GM12878 (cell line): ENCODE results near the gene INHA. TPM values are rescaled to one million over a fixed set of nuclear protein-coding genes. Genes with fewer than 3 reads are reported as not detected.

Source experiments
- ATAC-seq: fragments of 200-7000 bp; cut with Tn5 transposase; 3 replicates; pipeline ENCODE4 v1.9.1; 2020; ENCODE audit warnings: mild to moderate bottlenecking, moderate library complexity
- BruUV-seq: library from RNA; stranded (reverse); fragments of 400-500 nt; replicated peaks from 2 replicates; lab custom pipeline; 2021; lab: Mats Ljungman, UMichigan
- CTCF ChIA-PET: fragments of 300-600 bp; sonication (Branson Sonifier 250); formaldehyde crosslinking; extraction: SDS; loops from one replicate; lab custom pipeline; 2021; ENCODE audit warnings: inconsistent platforms; lab: Yijun Ruan, JAX
- POLR2A ChIA-PET: fragments of 350-600 bp; formaldehyde crosslinking; extraction: SDS; loops from one replicate; lab custom pipeline; 2021; ENCODE audit warnings: inconsistent platforms; lab: Charles Lee
- RAD21 ChIA-PET: fragments of 300-600 bp; sonication (Branson Sonifier 250); formaldehyde crosslinking; loops from one replicate; lab custom pipeline; 2023; ENCODE audit warnings: antibody characterized with exemption; ENCODE audit not compliant: unreplicated experiment; lab: Charles Lee
- SMC1A ChIA-PET: fragments of 300-600 bp; sonication (Branson Sonifier 250); formaldehyde crosslinking; loops from one replicate; lab custom pipeline; 2023; ENCODE audit not compliant: unreplicated experiment, uncharacterized antibody; lab: Charles Lee
- DNase-seq: peaks from one replicate; pipeline ENCODE4 v3.0.0-alpha.2; 2011; ENCODE audit warnings: low read depth, low spot score
- FAIRE-seq: peaks from 3 replicates; lab custom pipeline; 2011; peaks lifted over from hg19 to GRCh38; lab: Jason Lieb, UNC
- H2AFZ ChIP-seq: 2 replicates; pipeline ENCODE4 v1.6.0; 2011; ENCODE audit warnings: low read depth, low read length, control low read depth; ENCODE audit not compliant: control insufficient read depth
- H3K27ac ChIP-seq: 2 replicates; pipeline ENCODE4 v1.5.1; 2011; ENCODE audit warnings: control low read depth; ENCODE audit not compliant: control insufficient read depth, insufficient read depth
- H3K27me3 ChIP-seq, 2 experiments: replicated peaks in 1 of 2; 2 replicates each; pipeline versions ENCODE4 v1.6.0 to v1.6.1; 2011; ENCODE audit warnings: low read length in 1 of 2; ENCODE audit not compliant: control insufficient read depth in 2 of 2, insufficient read depth in 2 of 2
- H3K36me3 ChIP-seq, 2 experiments: 2 replicates each; pipeline ENCODE4 v1.5.1; 2011; ENCODE audit warnings: low read length in 1 of 2; ENCODE audit not compliant: control insufficient read depth in 2 of 2, insufficient read depth in 2 of 2
- H3K4me1 ChIP-seq: 2 replicates; pipeline ENCODE4 v1.6.1; 2011; ENCODE audit warnings: mild to moderate bottlenecking, low read length, moderate library complexity, mixed read lengths; ENCODE audit not compliant: control insufficient read depth, insufficient read depth
- H3K4me2 ChIP-seq: 2 replicates; pipeline ENCODE4 v1.6.0; 2011; ENCODE audit warnings: control low read depth; ENCODE audit not compliant: control insufficient read depth, insufficient read depth
- H3K4me3 ChIP-seq: fragments of 200-600 bp; sonication (generic); 2 replicates; pipeline ENCODE4 v1.5.1; 2016
- H3K79me2 ChIP-seq: 2 replicates; pipeline ENCODE4 v1.6.0; 2011; ENCODE audit warnings: low read length; ENCODE audit not compliant: control insufficient read depth, insufficient read depth
- H3K9ac ChIP-seq: 2 replicates; pipeline ENCODE4 v1.8.0; 2011; ENCODE audit warnings: low read length, control low read depth, mixed read lengths; ENCODE audit not compliant: control insufficient read depth, insufficient read depth
- H3K9me3 ChIP-seq: replicated peaks from 3 replicates; pipeline ENCODE4 v1.5.1; 2011; ENCODE audit warnings: mild to moderate bottlenecking, low read length; ENCODE audit not compliant: control insufficient read depth, insufficient read depth
- H4K20me1 ChIP-seq: 2 replicates; pipeline ENCODE4 v1.6.0; 2011; ENCODE audit not compliant: control insufficient read depth, insufficient read depth
- ATF2 ChIP-seq: IDR thresholded peaks from 2 replicates; pipeline ENCODE4 v1.6.1; 2012; ENCODE audit warnings: low read length, inconsistent platforms
- BCL3 ChIP-seq: IDR thresholded peaks from 2 replicates; pipeline ENCODE4 v1.6.1; 2011; ENCODE audit warnings: borderline replicate concordance, low read depth, mild to moderate bottlenecking, moderate library complexity, low read length; ENCODE audit not compliant: insufficient read depth, poor library complexity, severe bottlenecking
- CUX1 ChIP-seq: IDR thresholded peaks from 2 replicates; pipeline ENCODE4 v1.6.1; 2012; ENCODE audit warnings: improper control_type of control experiment, low read depth, low read length; ENCODE audit not compliant: insufficient replicate concordance
- ESRRA ChIP-seq: IDR thresholded peaks from 2 replicates; pipeline ENCODE4 v1.6.1; 2012; ENCODE audit warnings: mild to moderate bottlenecking, low read length, improper control_type of control experiment
- HDAC2 ChIP-seq: fragments of 200-600 bp; sonication (generic); IDR thresholded peaks from 2 replicates; pipeline ENCODE4 v1.6.1; 2017
- IRF5 ChIP-seq: fragments of 450-650 bp; IDR thresholded peaks from 2 replicates; pipeline ENCODE4 v1.6.1; 2017; ENCODE audit warnings: borderline replicate concordance
- NFXL1 ChIP-seq: fragments of 450-650 bp; IDR thresholded peaks from 2 replicates; pipeline ENCODE4 v1.6.1; 2017; ENCODE audit warnings: antibody characterized with exemption, mild to moderate bottlenecking, borderline replicate concordance
- NR2F1 ChIP-seq: fragments of 450-650 bp; conservative IDR thresholded peaks from 2 replicates; pipeline ENCODE4 v1.6.1; 2017; ENCODE audit warnings: mild to moderate bottlenecking
- RAD21 ChIP-seq: IDR thresholded peaks from 2 replicates; pipeline ENCODE4 v1.6.1; 2011; ENCODE audit warnings: mild to moderate bottlenecking, low read depth, low read length, moderate library complexity; ENCODE audit not compliant: insufficient read depth
- RB1 ChIP-seq: fragments of 450-650 bp; formaldehyde crosslinking; IDR thresholded peaks from 2 replicates; pipeline ENCODE4 v1.6.1; 2017; ENCODE audit warnings: mild to moderate bottlenecking, borderline replicate concordance
- USF2 ChIP-seq: IDR thresholded peaks from 2 replicates; pipeline ENCODE4 v1.6.1; 2011; ENCODE audit warnings: low read depth, low read length, improper control_type of control experiment, borderline replicate concordance
- WGBS: methylation state at CpG from one replicate; pipeline ENCODE4 v1.1.6; 2016; ENCODE audit warnings: low lambda C conversion rate; ENCODE audit not compliant: insufficient replicate concordance, insufficient coverage; ENCODE audit errors: missing lambda C conversion rate; 5-methylcytosine and 5-hydroxymethylcytosine counted together
- in situ Hi-C: fragments of 300-500 bp; cut with MboI; formaldehyde crosslinking; loops from 9 replicates; pipeline ENCODE4 v1.14.3; 2018; ENCODE audit warnings: mixed read lengths
- intact Hi-C: fragments of 100-400 bp; cut with micrococcal nuclease; formaldehyde crosslinking; loops from one replicate; pipeline ENCODE4 v1.14.2; 2022; ENCODE audit not compliant: unreplicated experiment
- polyA plus RNA-seq, 11 experiments: library from polyadenylated mRNA; depleted of rRNA in 4 of 11; unstranded in 6 of 11; stranded (reverse) in 5 of 11; fragments of >200 nt; fragmentation: Nextera tagmentation in 4 of 11; fragmentation: Illumina TruSeq in 1 of 11; extraction: Ambion mirVana in 4 of 11; extraction: Trizol in 1 of 11; gene quantifications; 1 replicate in 1 of 11; 2 replicates in 10 of 11; pipeline versions ENCODE4 v1.2.1 to v1.2.3, GENCODE V29; 2011 to 2016; ENCODE audit warnings: inconsistent platforms in 2 of 11, missing spikeins in 2 of 11, low read depth in 1 of 11
- total RNA-seq, 4 experiments: library from RNA; depleted of rRNA in 3 of 4; stranded (reverse); fragments of >200 nt in 3 of 4; fragmentation: Illumina TruSeq in 1 of 4; extraction: Trizol in 1 of 4; gene quantifications; 2 replicates each; pipeline versions ENCODE4 v1.2.1 to v1.2.3, GENCODE V29; 2013 to 2021

The INHA gene
- total and polyA plus RNA-seq, 10 of the 15 experiments (the other 5 are each of a cell fraction or from before 2014, with no cell fraction given): not detected

GRCh38 chr2:219575566-219576504, 3.7 kb downstream of the INHA start:
- Histone ChIP-seq H3K79me2 (no peaks in the 10 kb centered on the region), H3K27me3 (peaks cover 2 to 3% of the 10 kb centered on the region in 2 experiments; a peak in 3 of 4 replicates), H3K36me3 (no peaks in the 10 kb centered on the region), H3K9me3 (no peaks in the 10 kb centered on the region), H3K9ac (no peak overlapping the region), H3K4me2 (no peak overlapping the region), H2AFZ (no peak overlapping the region), H3K4me1 (no peaks in the 10 kb centered on the region), H3K27ac (no peak overlapping the region), H4K20me1 (no peaks in the 10 kb centered on the region), H3K4me3 (no peak overlapping the region)
- WGBS: 5% methylated on average over 6 of the region's 6 CpGs
- FAIRE-seq (no peak), ATAC-seq (no peak), DNase-seq (no peak)
- no TSS peak for BruUV-seq
- ChIA-PET SMC1A (interaction anchor here (1.1 kb wide), 1 partner anchor 21 kb away, joined by 3 read pairs; the partner anchor contains the start of gene STK11IP), POLR2A (no interaction called here), CTCF (interaction anchor here (1.0 to 1.4 kb wide), 2 partner anchors 15 to 16 kb away, joined by 3 to 7 read pairs; no protein-coding TSS in a partner anchor), RAD21 (no interaction called here)
- intact Hi-C loops: no loop called here
- in situ Hi-C loops: no loop called here
- no peak for TF ChIP-seq IRF5
- no peak for TF ChIP-seq RAD21
- TF ChIP-seq USF2: no peak
- no peak for TF ChIP-seq BCL3
- TF ChIP-seq NFXL1: no peak
- no peak for TF ChIP-seq ATF2
- no peak for TF ChIP-seq RB1
- no peak for TF ChIP-seq CUX1
- no peak for TF ChIP-seq HDAC2
- TF ChIP-seq NR2F1: no peak
- no peak for TF ChIP-seq ESRRA
